Subcutaneous adipose tissue (tissue), 4 donors: ENCODE results near the gene RNF213. TPM values are rescaled to one million over a fixed set of nuclear protein-coding genes. Genes with fewer than 3 reads are reported as not detected.

Source experiments
- total RNA-seq, 4 donors: library from RNA; depleted of rRNA; stranded (reverse); fragments of >200 nt; gene quantifications; one replicate each; pipeline ENCODE4 v1.1.0, GENCODE V29; 2016
- TF ChIP-seq, protein P1 (sequence below): fragments of 450-650 bp; IDR thresholded peaks from one replicate; pipeline ENCODE4 v1.5.1; 2016; ENCODE audit warnings: low read depth, mild to moderate bottlenecking, control low read depth, antibody characterized with exemption, moderate library complexity

Gene RNF213
- total RNA-seq, 4 donors from 2014 or later: 114 to 167 (median 144) TPM

GRCh38 chr17:80246726-80247125 lies 13.9 kb upstream of the RNF213 start:
- TF ChIP-seq, protein P1, sequence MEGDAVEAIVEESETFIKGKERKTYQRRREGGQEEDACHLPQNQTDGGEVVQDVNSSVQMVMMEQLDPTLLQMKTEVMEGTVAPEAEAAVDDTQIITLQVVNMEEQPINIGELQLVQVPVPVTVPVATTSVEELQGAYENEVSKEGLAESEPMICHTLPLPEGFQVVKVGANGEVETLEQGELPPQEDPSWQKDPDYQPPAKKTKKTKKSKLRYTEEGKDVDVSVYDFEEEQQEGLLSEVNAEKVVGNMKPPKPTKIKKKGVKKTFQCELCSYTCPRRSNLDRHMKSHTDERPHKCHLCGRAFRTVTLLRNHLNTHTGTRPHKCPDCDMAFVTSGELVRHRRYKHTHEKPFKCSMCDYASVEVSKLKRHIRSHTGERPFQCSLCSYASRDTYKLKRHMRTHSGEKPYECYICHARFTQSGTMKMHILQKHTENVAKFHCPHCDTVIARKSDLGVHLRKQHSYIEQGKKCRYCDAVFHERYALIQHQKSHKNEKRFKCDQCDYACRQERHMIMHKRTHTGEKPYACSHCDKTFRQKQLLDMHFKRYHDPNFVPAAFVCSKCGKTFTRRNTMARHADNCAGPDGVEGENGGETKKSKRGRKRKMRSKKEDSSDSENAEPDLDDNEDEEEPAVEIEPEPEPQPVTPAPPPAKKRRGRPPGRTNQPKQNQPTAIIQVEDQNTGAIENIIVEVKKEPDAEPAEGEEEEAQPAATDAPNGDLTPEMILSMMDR: no peak

- TF ChIP-seq, protein P1: no peak
These were observed 13.1 kb upstream of the RNF213 start for GRCh38 chr17:80247561-80247960.

DNA sequence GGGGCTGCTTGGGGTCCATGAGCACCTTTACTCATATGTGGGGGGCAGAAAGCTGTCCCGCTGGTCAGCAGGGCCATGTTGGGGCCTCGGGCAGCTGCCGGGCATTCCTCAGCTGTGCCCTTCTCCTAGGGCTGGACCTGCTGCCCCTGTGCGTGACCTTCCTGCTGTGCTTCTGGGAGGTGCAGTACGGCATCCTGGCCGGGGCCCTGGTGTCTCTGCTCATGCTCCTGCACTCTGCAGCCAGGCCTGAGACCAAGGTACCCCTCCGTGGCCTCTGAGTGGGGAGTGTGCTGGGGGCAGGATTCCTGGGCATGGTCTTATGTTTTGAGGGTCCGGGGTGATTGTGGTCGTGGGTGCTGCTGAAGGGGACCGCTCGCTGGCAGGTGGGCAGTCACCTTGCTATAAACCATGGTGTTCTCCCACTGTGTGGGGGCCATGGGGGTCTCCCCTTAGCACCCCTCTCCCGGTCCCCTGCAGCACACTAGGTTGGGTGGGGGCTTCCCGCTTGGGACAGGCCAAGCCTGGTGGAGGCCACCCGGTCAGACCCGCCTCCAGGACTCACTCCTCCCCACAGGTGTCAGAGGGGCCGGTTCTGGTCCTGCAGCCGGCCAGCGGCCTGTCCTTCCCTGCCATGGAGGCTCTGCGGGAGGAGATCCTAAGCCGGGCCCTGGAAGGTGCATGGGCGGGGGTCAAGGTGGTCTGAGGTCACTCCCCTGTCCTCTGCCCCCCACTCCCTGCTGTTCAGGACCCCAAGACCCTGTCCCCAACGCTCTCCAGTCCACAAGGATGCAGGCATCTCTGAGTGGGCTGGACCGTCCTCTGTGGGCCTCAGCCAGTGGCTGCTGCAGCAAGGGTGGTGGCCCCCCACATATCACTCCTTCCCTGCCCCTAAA lies 12.4 kb upstream of the RNF213 start:
- TF ChIP-seq, protein P1: no peak

- TF ChIP-seq, protein P1: no peak
These were observed 11.6 kb upstream of the RNF213 start for GRCh38 chr17:80248894-80249710.

GRCh38 chr17:80251966-80252365 lies 8.7 kb upstream of the RNF213 start:
- TF ChIP-seq, protein P1: no peak

DNA sequence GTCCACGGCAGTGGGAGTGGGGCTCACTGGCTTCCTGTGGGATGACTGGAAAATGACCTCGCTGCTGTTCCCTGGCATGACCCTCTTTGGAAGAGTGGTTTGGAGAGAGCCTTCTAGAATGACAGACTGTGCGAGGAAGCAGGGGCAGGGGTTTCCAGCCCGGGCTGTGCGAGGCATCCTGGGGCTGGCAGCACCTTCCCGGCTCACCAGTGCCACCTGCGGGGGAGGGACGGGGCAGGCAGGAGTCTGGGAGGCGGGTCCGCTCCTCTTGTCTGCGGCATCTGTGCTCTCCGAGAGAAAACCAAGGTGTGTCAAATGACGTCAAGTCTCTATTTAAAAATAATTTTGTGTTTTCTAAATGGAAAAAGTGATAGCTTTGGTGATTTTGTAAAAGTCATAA lies 7.8 kb upstream of the RNF213 start:
- TF ChIP-seq, protein P1: no peak
